D721Med (cell line): ENCODE data around the gene EPN2.
"Not testable (repeated sequence)": the region's sequence is repeated elsewhere in the genome, so short reads cannot be mapped to it uniquely, and the experiment has no call there.

ENCODE experiments used
- DNase-seq: peaks from one replicate; pipeline ENCODE4 v3.0.0; 2011; ENCODE audit warnings: low spot score; ENCODE audit not compliant: insufficient read length
- FAIRE-seq: peaks from 2 replicates; lab custom pipeline; 2011; peaks lifted over from hg19 to GRCh38; lab: Jason Lieb, UNC

EPN2 gene

DNA sequence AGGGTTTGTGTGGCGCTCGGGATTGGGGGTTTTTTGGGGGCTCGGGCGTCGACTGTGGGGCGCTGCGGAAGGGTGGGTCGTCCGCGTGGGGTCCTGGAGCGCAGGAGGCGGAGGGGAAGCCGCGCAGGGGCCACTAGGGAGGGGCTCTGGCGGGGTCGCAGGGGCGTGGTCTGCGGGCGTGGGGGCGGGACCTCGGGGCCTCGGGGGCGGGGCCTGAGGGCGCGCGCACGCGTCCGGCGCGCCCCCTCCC lies at the start of gene EPN2:
Gene EPN2 (plus strand): TSS at position 228 of the 250 bp plus-strand sequence. CDS start 45,754 bp downstream, outside the sequence.
- DNase-seq, FAIRE-seq: not testable (repeated sequence)

DNA sequence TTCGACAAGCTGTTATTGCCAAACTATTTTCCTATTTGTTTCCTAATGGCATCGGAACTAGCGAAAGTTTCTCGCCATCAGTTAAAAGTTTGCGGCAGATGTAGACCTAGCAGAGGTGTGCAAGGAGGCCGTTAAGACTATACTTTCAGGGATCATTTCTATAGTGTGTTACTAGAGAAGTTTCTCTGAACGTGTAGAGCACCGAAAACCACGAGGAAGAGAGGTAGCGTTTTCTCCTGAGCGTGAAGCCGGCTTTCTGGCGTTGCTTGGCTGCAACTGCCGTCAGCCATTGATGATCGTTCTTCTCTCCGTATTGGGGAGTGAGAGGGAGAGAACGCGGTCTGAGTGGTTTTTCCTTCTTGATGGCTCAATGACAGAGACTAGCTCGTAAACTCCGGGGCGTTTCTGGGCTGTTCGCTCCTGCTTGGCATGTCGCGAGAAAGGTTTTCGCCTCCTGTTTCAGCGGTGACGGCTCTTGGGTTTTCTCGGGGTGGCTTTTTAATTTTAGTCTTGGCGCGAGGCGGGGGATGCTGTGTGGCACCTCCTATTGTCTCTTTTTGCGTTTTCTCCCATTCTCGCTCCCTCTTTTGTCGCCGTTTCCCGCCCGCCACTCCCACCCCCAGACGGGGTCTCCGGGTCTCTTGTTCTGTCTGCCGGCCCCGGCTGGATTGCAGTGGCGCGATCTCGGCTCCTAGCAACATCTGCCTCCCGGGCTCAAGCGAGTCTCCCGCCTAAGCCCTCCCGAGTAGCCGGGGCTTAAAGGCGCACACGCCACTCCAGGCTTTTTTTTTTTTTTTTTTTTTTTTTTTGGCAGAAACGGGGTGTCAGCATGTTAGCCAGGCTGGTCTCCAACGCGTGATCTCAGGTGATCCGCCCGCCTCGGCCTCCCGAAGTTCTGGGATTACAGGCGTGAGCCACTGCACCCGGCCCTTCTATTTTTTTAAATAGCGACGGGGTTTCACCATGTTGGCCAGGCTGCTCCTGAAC lies 49.0 kb upstream of the EPN2 start:
- not testable (repeated sequence) for DNase-seq, FAIRE-seq

DNA sequence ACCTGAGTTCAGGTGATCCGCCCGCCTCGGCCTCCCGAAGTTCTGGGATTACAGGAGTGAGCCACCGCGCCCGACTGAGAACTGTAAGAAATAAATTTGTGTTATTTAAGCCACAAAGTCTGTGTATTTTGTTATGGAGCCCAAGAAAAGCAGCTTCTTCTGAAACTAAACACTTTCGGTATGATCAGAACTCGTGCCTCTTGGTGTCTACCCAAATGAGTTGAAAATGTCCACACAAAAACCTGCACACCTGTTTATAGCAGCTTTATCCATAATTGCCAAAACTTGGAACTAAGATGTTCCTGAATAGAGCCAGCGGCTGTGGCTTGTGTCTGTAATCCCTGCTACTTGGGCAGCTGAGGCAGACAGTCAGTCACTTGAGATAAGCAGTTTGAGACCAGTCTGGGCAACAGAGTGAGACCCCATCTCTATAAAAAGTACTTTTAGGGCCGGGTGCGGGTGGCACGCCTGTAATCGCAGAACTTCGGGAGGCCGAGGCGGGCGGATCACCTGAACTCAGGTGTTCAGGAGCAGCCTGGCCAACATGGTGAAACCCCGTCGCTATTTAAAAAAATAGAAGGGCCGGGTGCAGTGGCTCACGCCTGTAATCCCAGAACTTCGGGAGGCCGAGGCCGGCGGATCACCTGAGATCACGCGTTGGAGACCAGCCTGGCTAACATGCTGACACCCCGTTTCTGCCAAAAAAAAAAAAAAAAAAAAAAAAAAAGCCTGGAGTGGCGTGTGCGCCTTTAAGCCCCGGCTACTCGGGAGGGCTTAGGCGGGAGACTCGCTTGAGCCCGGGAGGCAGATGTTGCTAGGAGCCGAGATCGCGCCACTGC lies 48.1 kb upstream of the EPN2 start:
- not testable (repeated sequence) for FAIRE-seq, DNase-seq

DNA sequence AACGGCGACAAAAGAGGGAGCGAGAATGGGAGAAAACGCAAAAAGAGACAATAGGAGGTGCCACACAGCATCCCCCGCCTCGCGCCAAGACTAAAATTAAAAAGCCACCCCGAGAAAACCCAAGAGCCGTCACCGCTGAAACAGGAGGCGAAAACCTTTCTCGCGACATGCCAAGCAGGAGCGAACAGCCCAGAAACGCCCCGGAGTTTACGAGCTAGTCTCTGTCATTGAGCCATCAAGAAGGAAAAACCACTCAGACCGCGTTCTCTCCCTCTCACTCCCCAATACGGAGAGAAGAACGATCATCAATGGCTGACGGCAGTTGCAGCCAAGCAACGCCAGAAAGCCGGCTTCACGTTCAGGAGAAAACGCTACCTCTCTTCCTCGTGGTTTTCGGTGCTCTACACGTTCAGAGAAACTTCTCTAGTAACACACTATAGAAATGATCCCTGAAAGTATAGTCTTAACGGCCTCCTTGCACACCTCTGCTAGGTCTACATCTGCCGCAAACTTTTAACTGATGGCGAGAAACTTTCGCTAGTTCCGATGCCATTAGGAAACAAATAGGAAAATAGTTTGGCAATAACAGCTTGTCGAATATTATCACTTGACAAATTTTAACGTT lies 47.3 kb upstream of the EPN2 start:
- not testable (repeated sequence) for DNase-seq, FAIRE-seq

DNA sequence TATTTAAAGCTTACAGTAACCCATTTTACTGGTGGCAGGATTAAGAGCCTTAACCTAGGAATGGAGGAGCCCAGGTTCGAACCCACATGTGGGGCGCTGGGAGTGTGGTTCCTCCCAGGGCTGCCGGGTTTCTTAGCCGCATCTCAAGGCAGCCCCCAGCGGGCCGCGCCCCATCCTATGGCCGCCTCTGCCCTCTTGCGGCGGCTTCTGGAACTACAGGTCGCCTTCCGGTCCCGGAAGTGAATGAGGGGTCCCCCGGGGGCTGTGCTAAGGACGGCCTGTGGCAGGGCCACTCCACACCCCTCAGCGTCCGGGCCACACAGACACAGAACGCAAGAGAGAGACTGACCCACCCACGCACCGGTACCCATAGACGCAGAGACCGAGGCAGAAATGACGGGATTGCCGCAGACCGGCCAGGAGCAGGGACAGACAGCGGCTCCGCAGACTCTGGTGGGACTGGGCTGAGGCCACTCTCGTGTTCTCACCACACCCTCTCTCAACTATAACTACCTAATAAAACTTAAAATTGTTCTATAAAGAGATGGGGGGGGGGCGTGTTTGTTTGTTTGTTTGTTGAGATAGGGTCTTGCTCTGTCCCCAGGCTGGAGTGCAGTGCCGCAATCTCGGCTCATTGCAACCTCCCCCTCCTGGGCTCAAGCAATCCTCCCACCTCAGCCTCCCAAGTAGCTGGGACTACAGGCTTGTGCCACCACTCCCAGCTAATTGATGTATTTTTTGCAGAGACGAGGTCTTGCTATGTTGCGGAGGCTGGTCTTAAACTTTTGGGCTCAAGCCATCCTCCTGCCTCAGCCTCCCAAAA lies 40.6 kb upstream of the EPN2 start:
- not testable (repeated sequence) for FAIRE-seq, DNase-seq

DNA sequence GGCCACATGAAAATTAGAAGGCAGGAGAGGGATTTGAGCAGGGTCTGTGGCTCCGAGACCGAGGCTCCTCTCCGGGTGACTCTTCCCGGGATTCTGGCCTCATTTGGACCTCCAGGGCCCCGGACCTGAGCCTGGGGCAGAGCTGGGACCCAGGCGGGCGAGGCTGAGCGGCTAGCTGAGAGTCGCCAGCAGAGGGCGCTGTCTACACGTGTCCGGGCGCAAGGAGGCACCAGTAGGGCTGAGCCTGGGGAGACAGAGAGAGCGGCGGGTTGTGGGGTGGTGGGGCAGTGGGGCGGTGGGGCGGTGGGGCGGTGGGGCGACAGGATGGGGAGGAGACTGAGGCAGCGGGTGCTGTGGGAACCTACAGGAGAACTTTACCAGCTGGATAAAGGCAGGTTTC lies 34.7 kb upstream of the EPN2 start:
- not testable (repeated sequence) for FAIRE-seq

DNA sequence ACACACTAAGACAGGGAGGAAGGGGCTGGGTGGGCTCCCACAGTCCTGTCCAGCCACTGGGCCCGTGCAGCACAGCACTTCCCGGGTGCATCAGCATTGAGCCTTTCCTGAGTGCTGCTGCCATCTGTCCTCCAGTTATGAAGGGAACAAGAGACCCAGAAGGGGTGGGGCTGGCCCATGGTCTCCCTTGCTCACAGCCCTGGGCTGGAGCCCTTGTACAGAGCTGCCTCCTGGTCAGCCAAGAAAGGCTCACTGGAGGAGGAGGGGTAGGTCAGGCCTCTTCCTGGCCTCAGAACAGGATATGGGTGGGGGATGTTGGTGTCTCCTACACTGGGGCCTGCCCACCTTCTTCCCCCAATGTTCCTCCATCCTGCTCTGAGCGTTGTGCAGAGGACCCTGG lies 33.7 kb upstream of the EPN2 start:
- not testable (repeated sequence) for FAIRE-seq, DNase-seq

More for the DNA sequence above, 34.7 kb upstream of the EPN2 start:
- DNase-seq, result not testable (repeated sequence)

DNA sequence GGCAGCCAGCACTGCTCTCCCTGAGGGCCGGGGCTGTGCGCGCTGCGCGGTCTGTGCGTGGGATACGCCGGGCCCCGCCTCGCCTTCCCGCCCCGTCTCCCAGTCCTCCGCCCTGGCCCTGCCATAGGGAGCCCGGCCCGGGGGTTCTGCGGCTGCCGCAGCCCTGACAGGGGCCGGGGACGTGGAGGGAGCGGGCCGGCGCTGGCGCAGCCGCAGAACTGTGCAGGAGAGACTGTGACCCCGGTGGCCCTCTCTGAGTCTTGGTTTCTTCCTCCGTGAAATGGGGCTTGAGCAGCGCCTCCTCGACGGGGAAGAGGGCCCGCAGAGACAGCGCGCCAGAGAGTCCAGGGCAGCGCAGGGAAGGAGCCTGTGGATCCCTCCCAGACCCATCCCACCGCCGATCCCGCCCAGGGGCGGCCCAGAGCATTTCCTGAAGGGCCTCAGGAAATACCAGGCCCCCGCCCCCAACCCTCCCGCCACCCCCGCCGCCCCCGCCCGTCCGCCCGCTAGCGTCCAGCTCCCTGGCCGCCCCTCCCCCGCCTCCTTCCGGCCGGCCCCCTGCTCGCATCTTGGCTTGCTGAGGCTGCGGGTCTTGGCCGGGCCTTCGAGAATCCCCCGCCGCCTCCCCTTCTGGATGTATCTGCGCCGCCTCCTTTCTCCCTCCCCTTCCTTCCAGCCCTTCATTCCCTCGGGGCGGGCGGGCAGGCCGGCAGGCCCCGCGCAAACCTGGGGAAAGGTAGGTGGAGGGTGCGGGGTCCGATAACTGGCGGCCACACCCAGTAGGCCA lies 21.9 kb upstream of the EPN2 start:
- FAIRE-seq, DNase-seq: not testable (repeated sequence)

DNA sequence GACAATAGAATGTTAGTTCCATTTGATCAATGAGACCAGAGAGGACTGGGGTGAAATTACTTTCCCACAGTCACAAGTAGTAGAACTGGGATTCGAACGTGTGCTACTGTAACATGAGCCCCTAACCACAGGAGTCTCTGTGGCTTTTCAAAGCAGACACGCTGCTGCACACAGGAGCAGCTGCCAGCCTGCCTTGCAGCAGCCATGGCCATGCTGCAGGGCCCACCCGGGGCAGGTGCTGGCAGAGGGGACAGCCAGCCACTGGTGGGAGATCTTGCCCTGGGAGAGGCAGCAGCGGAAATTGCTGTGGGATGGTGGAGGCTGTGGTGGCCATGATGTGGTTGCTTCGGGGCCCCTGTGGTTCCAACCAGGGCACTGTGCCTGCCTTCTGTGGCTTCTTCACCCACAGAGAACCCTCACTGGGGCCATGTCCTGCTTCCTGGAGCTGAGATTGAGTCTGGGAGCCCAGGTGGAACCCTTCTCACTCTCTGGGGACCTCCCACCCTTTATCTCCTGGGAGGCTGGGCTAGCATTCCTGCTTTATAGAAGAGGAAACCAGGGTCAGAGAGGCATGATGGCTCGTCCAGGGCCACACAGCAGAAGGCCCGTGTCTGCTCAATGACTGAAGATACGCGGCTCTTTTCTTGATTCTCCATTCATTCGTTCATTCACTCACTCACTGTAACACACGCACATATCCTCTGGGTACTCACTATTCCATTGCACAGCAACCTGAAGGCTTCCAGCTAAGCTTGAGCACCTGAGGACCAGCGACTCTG lies 20.8 kb upstream of the EPN2 start:
- FAIRE-seq, DNase-seq: not testable (repeated sequence)

DNA sequence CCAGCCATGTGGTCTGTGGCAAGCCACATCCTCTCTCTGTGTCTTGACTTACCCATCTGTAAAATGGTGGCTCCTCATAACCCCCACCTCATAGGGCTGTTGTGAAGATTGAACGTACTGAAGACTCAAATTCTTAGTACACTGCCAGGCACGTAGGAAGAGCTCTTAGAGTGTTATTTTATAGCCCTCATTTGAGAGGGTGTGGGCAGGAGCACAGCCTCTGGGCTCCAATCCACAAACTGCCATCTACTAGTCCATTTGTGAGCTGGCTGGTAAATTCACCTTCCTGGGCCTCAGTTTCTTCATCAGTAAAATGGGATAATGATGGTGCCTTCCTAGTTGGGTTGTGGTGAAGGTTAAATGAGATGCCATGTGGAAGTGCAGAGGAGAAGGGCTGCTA lies 18.3 kb upstream of the EPN2 start:
- not testable (repeated sequence) for DNase-seq, FAIRE-seq

DNA sequence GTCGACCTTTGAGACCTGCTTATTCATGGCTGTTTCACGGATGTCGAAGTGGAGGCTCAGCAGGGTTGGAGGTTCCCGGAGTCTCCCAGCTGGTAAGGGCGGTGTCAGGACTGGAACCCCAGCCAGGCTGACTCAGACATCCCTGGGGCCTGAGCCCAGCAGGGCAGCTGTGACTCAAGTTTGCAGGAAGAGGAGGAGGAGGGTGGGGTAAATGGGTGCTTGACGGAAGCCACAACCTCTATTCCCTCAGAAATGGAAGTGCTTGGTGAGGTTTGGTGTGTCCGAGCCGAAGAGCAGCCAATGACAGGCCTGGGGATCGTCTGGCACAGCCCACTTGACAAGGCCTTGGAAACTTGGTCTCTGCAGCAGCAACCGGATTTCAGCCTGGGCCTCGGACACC lies 17.8 kb upstream of the EPN2 start:
- DNase-seq, FAIRE-seq: not testable (repeated sequence)

DNA sequence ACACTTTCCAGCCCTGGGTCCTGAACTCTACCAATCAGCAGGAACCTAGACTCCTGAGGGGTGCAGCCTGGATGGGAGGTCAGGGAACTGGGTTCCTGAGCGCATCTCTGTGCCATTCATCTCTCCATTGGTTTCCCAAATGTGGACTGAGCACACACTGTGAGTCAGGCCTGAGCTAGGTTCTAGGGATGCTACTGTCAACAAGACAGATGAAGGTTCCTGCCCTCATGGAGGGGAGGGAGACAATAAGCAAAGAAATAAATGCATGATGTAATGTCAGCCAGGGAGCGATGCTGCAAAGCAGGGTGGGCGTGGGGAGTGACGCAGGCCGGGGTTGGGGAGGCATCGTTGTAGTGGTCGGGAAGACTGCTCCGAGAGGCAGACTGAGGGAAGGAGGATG lies 17.0 kb upstream of the EPN2 start:
- not testable (repeated sequence) for DNase-seq, FAIRE-seq

DNA sequence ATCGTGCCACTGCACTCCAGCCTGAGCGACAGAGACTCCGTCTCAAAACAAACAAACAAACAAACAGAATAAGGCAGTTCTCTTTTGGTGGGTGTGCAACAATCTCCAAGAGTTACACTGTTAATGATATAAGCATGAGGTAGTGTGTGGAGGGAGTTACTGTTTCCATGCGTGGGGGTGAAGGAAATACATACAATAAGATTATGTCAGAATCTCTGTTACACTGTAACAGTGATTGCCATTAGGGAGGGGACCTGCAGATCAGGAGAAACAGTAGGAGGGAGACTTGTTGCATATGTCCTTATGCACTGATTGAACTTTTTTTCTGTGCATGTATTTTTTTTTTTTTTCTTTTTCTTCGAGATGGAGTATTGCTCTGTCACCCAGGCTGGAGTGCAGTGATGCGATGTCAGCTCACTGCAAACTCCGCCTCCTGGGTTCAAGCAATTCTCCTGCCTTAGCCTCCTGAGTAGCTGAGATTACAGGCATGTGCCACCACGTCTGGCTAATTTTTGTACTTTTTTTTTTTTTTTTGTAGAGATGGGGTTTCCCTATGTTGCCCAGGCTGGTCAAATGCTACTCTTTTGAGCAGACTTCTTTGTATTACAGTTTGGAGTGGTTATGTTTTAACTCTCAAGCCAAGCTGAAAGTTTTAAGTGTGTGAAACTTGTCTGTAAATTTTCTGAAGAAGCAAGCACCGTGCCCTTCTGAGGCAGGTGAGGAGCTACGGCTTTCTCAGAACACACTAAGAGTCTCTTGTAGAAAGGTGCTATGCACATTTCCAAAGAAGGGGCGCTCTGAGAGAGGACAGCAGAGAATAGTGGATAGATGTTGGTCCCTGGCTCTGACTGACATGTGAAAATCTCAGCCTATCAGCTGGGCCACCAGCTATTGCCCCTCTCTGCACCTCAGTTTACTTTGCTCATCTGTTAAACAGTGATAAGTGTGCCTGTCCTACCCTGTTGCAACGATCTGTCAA lies 10.3 kb upstream of the EPN2 start:
- not testable (repeated sequence) for FAIRE-seq, DNase-seq

DNA sequence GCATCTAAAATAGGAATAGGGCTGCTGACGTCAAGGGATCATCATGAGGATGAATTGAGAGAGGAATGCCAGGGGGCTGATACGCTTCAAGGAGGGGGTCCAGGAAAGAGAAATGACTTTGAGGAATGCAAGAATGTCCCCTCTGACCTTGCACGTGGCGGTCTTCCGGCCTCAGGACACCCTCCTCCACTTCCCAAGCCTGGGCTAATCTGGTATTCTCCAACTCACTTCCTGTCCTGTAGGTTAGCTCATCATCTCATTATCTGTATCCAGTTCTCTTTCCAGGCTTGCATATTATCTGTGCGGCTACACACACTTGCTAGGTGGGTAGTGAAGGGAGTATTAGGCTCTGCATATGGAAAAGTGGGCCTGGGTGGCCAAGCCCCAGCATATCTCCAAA lies 2.5 kb upstream of the EPN2 start:
- DNase-seq, FAIRE-seq: not testable (repeated sequence)

DNA sequence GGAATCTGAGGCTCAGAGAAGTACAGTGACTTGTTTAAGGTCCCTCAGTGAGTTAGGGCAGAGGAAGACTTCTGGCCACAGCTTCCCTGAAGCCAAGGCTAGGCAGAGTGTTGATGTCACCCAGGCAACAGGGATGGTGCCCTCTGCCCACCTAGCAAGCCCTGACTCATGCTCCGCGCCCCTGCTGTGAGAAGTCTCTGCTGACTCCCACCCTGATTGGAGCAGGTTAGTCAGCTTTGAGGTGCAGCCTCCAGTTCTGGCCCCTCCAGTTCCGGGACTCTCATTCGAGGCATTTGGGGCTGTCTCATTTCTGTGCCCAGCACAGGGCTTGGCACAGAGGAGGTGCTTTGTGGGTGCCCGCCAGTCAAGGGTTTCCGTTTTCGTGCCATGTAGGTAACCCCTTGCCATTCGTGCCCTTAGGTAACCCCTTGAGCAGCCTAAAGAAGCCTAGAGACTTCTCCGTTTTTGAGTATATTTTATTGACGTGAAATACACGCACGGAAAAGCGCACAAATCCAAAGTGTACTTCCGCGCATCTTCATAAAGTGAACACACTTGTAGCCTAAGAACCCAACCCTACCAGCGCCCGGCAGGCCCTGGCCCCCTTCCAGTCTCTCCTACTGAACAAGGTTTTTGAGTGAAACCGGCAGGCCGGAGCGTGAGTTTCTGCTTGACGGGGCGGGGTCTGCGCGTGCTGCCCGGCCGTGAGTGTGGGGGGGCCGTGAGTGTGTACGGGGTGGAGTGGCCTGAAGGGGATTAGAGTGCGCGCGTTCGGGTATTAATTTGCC lies 621 bp upstream of the EPN2 start:
- FAIRE-seq, DNase-seq: not testable (repeated sequence)
